Mammary epithelial cell (primary cell): ENCODE measurements around the gene LCORL.

Experiments used
- EZH2 ChIP-seq: IDR thresholded peaks from 2 replicates; pipeline ENCODE4 v1.6.1; 2012; ENCODE audit warnings: low read length, inconsistent platforms, borderline replicate concordance
- TF ChIP-seq, protein P1 (sequence below), 2 donors: IDR thresholded peaks in 1 of 2; conservative IDR thresholded peaks in 1 of 2; 2 replicates each; pipeline ENCODE4 v1.5.1; 2011 to 2012; ENCODE audit warnings: inconsistent platforms in 2 of 2, low read length in 2 of 2, mild to moderate bottlenecking in 2 of 2, control low read depth in 1 of 2, low read depth in 1 of 2; ENCODE audit not compliant: insufficient read depth in 1 of 2; ENCODE audit errors: extremely low read depth in 1 of 2

DNA sequence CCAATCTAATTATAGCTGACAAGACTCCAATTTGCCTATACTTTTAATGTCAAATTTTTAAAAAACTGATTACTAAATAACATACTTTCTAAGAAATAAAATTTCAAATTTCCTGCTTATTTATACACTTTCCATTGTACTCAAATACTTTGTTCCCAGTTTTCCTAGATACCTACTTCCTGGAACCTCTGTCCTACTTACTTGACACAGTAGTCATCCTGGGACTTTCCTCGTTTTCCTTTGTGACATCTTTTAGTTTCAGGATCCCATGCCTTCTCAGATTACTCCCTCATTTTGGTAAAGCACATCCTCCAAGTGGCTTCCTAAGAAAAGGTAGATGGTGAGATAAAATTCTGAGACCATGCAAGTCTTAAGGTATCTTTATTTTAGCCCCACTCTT, 226.8 kb downstream of the LCORL start:
- TF ChIP-seq, protein P1, sequence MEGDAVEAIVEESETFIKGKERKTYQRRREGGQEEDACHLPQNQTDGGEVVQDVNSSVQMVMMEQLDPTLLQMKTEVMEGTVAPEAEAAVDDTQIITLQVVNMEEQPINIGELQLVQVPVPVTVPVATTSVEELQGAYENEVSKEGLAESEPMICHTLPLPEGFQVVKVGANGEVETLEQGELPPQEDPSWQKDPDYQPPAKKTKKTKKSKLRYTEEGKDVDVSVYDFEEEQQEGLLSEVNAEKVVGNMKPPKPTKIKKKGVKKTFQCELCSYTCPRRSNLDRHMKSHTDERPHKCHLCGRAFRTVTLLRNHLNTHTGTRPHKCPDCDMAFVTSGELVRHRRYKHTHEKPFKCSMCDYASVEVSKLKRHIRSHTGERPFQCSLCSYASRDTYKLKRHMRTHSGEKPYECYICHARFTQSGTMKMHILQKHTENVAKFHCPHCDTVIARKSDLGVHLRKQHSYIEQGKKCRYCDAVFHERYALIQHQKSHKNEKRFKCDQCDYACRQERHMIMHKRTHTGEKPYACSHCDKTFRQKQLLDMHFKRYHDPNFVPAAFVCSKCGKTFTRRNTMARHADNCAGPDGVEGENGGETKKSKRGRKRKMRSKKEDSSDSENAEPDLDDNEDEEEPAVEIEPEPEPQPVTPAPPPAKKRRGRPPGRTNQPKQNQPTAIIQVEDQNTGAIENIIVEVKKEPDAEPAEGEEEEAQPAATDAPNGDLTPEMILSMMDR (conservative IDR thresholded peaks at IDR 0.05 in 1 of 2, IDR thresholded peaks at IDR 0.05 in 1 of 2; ENCODE audit: extremely low read depth in 1 of 2, insufficient read depth in 1 of 2, low read depth in 1 of 2, low read length in 2 of 2): no peak
- no peak for TF ChIP-seq EZH2
